GM19025 (cell line): ENCODE data around the gene LEF1.

ENCODE experiments used
- ATAC-seq: cut with Tn5 transposase; IDR thresholded peaks from one replicate; pipeline ENCODE4 v1.9.1; 2021; ENCODE audit warnings: mild to moderate bottlenecking, low read depth, moderate library complexity; ENCODE audit not compliant: unreplicated experiment

LEF1 gene

GRCh38 chr4:108168671-108169523 is at the start of gene LEF1:
TSS of gene LEF1 (minus strand) at chr4:108168932. CDS start at chr4:108167767, 1,165 bp downstream.
- ATAC-seq = peak; percentile 41

GRCh38 chr4:108216510-108216909 is 47.8 kb upstream of the LEF1 start:
- no peak for ATAC-seq

- no peak for ATAC-seq
Measured at GRCh38 chr4:108215055-108215454, 46.3 kb upstream of the LEF1 start.

GRCh38 chr4:108213723-108214122 is 45.0 kb upstream of the LEF1 start:
- ATAC-seq = no peak

- ATAC-seq = no peak
Measured at GRCh38 chr4:108213308-108213707, 44.6 kb upstream of the LEF1 start.

GRCh38 chr4:108210989-108211835 is 42.5 kb upstream of the LEF1 start:
- ATAC-seq = no peak

GRCh38 chr4:108209489-108209888 is 40.8 kb upstream of the LEF1 start:
- no peak for ATAC-seq

- no peak for ATAC-seq
Measured at GRCh38 chr4:108205859-108206258, 37.1 kb upstream of the LEF1 start.

- no peak for ATAC-seq
Measured at GRCh38 chr4:108204518-108204917, 35.8 kb upstream of the LEF1 start.

GRCh38 chr4:108203377-108203776 is 34.6 kb upstream of the LEF1 start:
- ATAC-seq = no peak

GRCh38 chr4:108201774-108202173 is 33.0 kb upstream of the LEF1 start:
- ATAC-seq = no peak

GRCh38 chr4:108199881-108200280 is 31.1 kb upstream of the LEF1 start:
- ATAC-seq = no peak

- ATAC-seq = no peak
Measured at GRCh38 chr4:108193886-108194672, 25.3 kb upstream of the LEF1 start.

- no peak for ATAC-seq
Measured at GRCh38 chr4:108192935-108193334, 24.2 kb upstream of the LEF1 start.

- no peak for ATAC-seq
Measured at GRCh38 chr4:108192056-108192455, 23.3 kb upstream of the LEF1 start.

- no peak for ATAC-seq
Measured at GRCh38 chr4:108191269-108191914, 22.7 kb upstream of the LEF1 start.

- ATAC-seq = no peak
Measured at GRCh38 chr4:108188770-108189169, 20.0 kb upstream of the LEF1 start.

- no peak for ATAC-seq
Measured at GRCh38 chr4:108185252-108185651, 16.5 kb upstream of the LEF1 start.

- no peak for ATAC-seq
Measured at GRCh38 chr4:108184453-108185049, 15.8 kb upstream of the LEF1 start.

GRCh38 chr4:108181704-108182103 is 13.0 kb upstream of the LEF1 start:
- ATAC-seq = no peak
